Neural progenitor cell (in vitro differentiated cells): Measurements from ENCODE around the gene INHBE. TPM values are rescaled to one million over a fixed set of nuclear protein-coding genes. Genes with fewer than 3 reads are reported as not detected.
"Not testable (repeated sequence)": the region's sequence is repeated elsewhere in the genome, so short reads cannot be mapped to it uniquely, and the experiment has no call there.

Source experiments
- DNase-seq: peaks from one replicate; pipeline ENCODE4 v3.0.0-alpha.2; 2016; ENCODE audit warnings: low spot score
- H2AFZ ChIP-seq: fragments of 200-600 bp; sonication (generic); replicated peaks from 2 replicates; pipeline ENCODE4 v1.6.1; 2016; ENCODE audit warnings: antibody characterized with exemption
- H3F3A ChIP-seq: fragments of 200-600 bp; sonication (generic); 2 replicates; pipeline ENCODE4 v1.6.1; 2016; ENCODE audit warnings: antibody characterized with exemption, low read depth
- H3K27ac ChIP-seq: fragments of 200-600 bp; sonication (generic); 2 replicates; pipeline ENCODE4 v1.5.1; 2016; ENCODE audit warnings: mild to moderate bottlenecking
- H3K27me3 ChIP-seq: fragments of 200-600 bp; sonication (generic); 2 replicates; pipeline ENCODE4 v1.6.1; 2016; ENCODE audit warnings: mild to moderate bottlenecking, moderate library complexity
- H3K36me3 ChIP-seq: fragments of 200-600 bp; sonication (generic); 2 replicates; pipeline ENCODE4 v1.5.1; 2016
- H3K4me1 ChIP-seq: fragments of 200-600 bp; sonication (generic); 2 replicates; pipeline ENCODE4 v1.6.1; 2016; ENCODE audit warnings: mixed run types
- H3K4me2 ChIP-seq: fragments of 200-600 bp; sonication (generic); 2 replicates; pipeline ENCODE4 v1.6.1; 2016
- H3K4me3 ChIP-seq: fragments of 200-600 bp; sonication (generic); 2 replicates; pipeline ENCODE4 v1.5.1; 2016
- H3K79me2 ChIP-seq: fragments of 200-600 bp; sonication (generic); 2 replicates; pipeline ENCODE4 v1.6.1; 2016; ENCODE audit warnings: low read depth
- H3K9ac ChIP-seq: fragments of 200-600 bp; sonication (generic); 2 replicates; pipeline ENCODE4 v1.6.1; 2016
- H3K9me3 ChIP-seq: fragments of 200-600 bp; sonication (generic); 2 replicates; pipeline ENCODE4 v1.5.1; 2016; ENCODE audit warnings: low read depth
- H4K20me1 ChIP-seq: fragments of 200-600 bp; sonication (generic); 2 replicates; pipeline ENCODE4 v1.6.1; 2016; ENCODE audit warnings: low read depth
- H3K27ac Mint-ChIP-seq: 3 replicates; pipeline ENCODE4 v1.8.0; 2021; ENCODE audit warnings: mixed read lengths
- H3K27me3 Mint-ChIP-seq: 2 replicates; pipeline ENCODE4 v1.8.0; 2022; ENCODE audit warnings: low read depth, mild to moderate bottlenecking, inconsistent platforms, moderate library complexity, mixed read lengths; ENCODE audit not compliant: insufficient read depth
- H3K36me3 Mint-ChIP-seq: 3 replicates; pipeline ENCODE4 v1.8.0; 2021; ENCODE audit warnings: mixed read lengths
- H3K4me1 Mint-ChIP-seq: 3 replicates; pipeline ENCODE4 v1.8.0; 2021; ENCODE audit warnings: mixed read lengths
- H3K4me3 Mint-ChIP-seq: 3 replicates; pipeline ENCODE4 v1.8.0; 2021; ENCODE audit warnings: mild to moderate bottlenecking, moderate library complexity, mixed read lengths
- H3K9me3 Mint-ChIP-seq: 3 replicates; pipeline ENCODE4 v1.8.0; 2020; ENCODE audit warnings: mixed read lengths
- CTCF ChIP-seq: fragments of 200-600 bp; sonication (generic); IDR thresholded peaks from 2 replicates; pipeline ENCODE4 v1.5.1; 2017; ENCODE audit warnings: antibody characterized with exemption, mild to moderate bottlenecking
- EZH2 ChIP-seq: fragments of 200-600 bp; sonication (generic); IDR thresholded peaks from 2 replicates; pipeline ENCODE4 v1.6.1; 2017; ENCODE audit warnings: antibody characterized with exemption, mild to moderate bottlenecking, moderate library complexity
- EZH2phosphoT487 ChIP-seq: fragments of 200-600 bp; sonication (generic); IDR thresholded peaks from 2 replicates; pipeline ENCODE4 v1.6.1; 2017; ENCODE audit warnings: antibody characterized with exemption
- total RNA-seq: library from RNA; depleted of rRNA; stranded (reverse); fragments of >200 nt; gene quantifications from 2 replicates; pipeline ENCODE4 v1.2.3, GENCODE V29; 2015; ENCODE audit warnings: low replicate concordance

INHBE gene
- total RNA-seq, 1 donor from 2014 or later: not detected

- no peak for DNase-seq
- Histone ChIP-seq H3K4me2 (peak overlapping the region; percentile 97), H3F3A (peaks cover 42% of the 10 kb centered on the region), H3K79me2 (peaks cover 20% of the 10 kb centered on the region), H3K4me1 (peaks cover 5% of the 10 kb centered on the region), H4K20me1 (no peaks in the 10 kb centered on the region), H3K9ac (no peak overlapping the region), H3K9me3 (no peaks in the 10 kb centered on the region), H3K27me3 (no peaks in the 10 kb centered on the region), H3K27ac (no peak overlapping the region), H3K4me3 (peak overlapping the region; percentile 93), H3K36me3 (peaks cover 11% of the 10 kb centered on the region), H2AFZ (no peak overlapping the region)
- H3K9me3 Mint-ChIP-seq: no peaks in the 10 kb centered on the region
- peaks cover 26% of the 10 kb centered on the region for H3K36me3 Mint-ChIP-seq
- H3K4me1 Mint-ChIP-seq: peaks cover 13% of the 10 kb centered on the region
- no peak overlapping the region for H3K27ac Mint-ChIP-seq
- TF ChIP-seq CTCF (no peak), EZH2 (no peak)
- H3K4me3 Mint-ChIP-seq: peak overlapping the region; percentile 93
- H3K27me3 Mint-ChIP-seq: peaks cover 2% of the 10 kb centered on the region
Observed at GRCh38 chr12:57489157-57489641, 34.1 kb downstream of the INHBE start.

- Histone ChIP-seq H3K4me2 (no peak overlapping the region), H3K79me2 (peaks cover 20% of the 10 kb centered on the region), H3F3A (peaks cover 42% of the 10 kb centered on the region), H3K27me3 (no peaks in the 10 kb centered on the region), H3K9me3 (no peaks in the 10 kb centered on the region), H2AFZ (no peak overlapping the region), H3K4me1 (peaks cover 5% of the 10 kb centered on the region), H3K9ac (no peak overlapping the region), H3K4me3 (no peak overlapping the region), H4K20me1 (no peaks in the 10 kb centered on the region), H3K27ac (no peak overlapping the region), H3K36me3 (peaks cover 11% of the 10 kb centered on the region)
- DNase-seq: no peak
- H3K4me3 Mint-ChIP-seq: peak overlapping the region; percentile 48
- peaks cover 2% of the 10 kb centered on the region for H3K27me3 Mint-ChIP-seq
- H3K27ac Mint-ChIP-seq: no peak overlapping the region
- peaks cover 29% of the 10 kb centered on the region for H3K36me3 Mint-ChIP-seq
- peaks cover 13% of the 10 kb centered on the region for H3K4me1 Mint-ChIP-seq
- TF ChIP-seq EZH2 (no peak), EZH2phosphoT487 (no peak), CTCF (no peak)
- H3K9me3 Mint-ChIP-seq: no peaks in the 10 kb centered on the region
Observed at GRCh38 chr12:57490126-57490525, 35.0 kb downstream of the INHBE start.

GRCh38 chr12:57491393-57492280 lies 36.5 kb downstream of the INHBE start:
- no peaks in the 10 kb centered on the region for H3K9me3 Mint-ChIP-seq
- Histone ChIP-seq H3K79me2 (peaks cover 20% of the 10 kb centered on the region), H3F3A (peaks cover 42% of the 10 kb centered on the region), H3K27me3 (no peaks in the 10 kb centered on the region), H3K9ac (no peak overlapping the region), H2AFZ (no peak overlapping the region), H4K20me1 (no peaks in the 10 kb centered on the region), H3K27ac (no peak overlapping the region), H3K4me1 (peaks cover 5% of the 10 kb centered on the region), H3K9me3 (no peaks in the 10 kb centered on the region), H3K4me2 (no peak overlapping the region), H3K4me3 (no peak overlapping the region), H3K36me3 (peaks cover 11% of the 10 kb centered on the region)
- no peak overlapping the region for H3K27ac Mint-ChIP-seq
- TF ChIP-seq EZH2 (no peak), EZH2phosphoT487 (no peak), CTCF (peak; percentile 19)
- no peaks in the 10 kb centered on the region for H3K27me3 Mint-ChIP-seq
- peak overlapping the region; percentile 6 for H3K4me3 Mint-ChIP-seq
- no peak for DNase-seq
- H3K36me3 Mint-ChIP-seq: peaks cover 29% of the 10 kb centered on the region
- H3K4me1 Mint-ChIP-seq: peaks cover 13% of the 10 kb centered on the region

- not testable (repeated sequence) for H3K9me3 ChIP-seq, H3K9ac ChIP-seq, H4K20me1 ChIP-seq, H3K4me3 Mint-ChIP-seq, H3K79me2 ChIP-seq, DNase-seq, H2AFZ ChIP-seq, H3K4me3 ChIP-seq, H3K9me3 Mint-ChIP-seq, H3K27me3 ChIP-seq, H3K4me2 ChIP-seq, H3K4me1 Mint-ChIP-seq, H3K36me3 ChIP-seq, H3K27ac Mint-ChIP-seq, H3K4me1 ChIP-seq, H3K27ac ChIP-seq, H3K27me3 Mint-ChIP-seq
- H3K36me3 Mint-ChIP-seq: peaks cover 44% of the 10 kb centered on the region
- H3F3A ChIP-seq: peaks cover 22% of the 10 kb centered on the region
Observed at GRCh38 chr12:57495051-57495701, 40.1 kb downstream of the INHBE start.
